CD4-positive, alpha-beta T cell treated with Interleukin-2 at 100 ng/mL for 4 hours (primary cell): ENCODE data around the gene CSNK1A1.
"Not testable (repeated sequence)": the region's sequence is repeated elsewhere in the genome, so short reads cannot be mapped to it uniquely, and the experiment has no call there.

Experiments used
- DNase-seq: peaks from one replicate; pipeline ENCODE4 v3.0.0-alpha.2; 2020; ENCODE audit warnings: low spot score

Gene CSNK1A1

GRCh38 chr5:149572576-149573231 lies 21.5 kb upstream of the CSNK1A1 start:
- DNase-seq = no peak

DNA sequence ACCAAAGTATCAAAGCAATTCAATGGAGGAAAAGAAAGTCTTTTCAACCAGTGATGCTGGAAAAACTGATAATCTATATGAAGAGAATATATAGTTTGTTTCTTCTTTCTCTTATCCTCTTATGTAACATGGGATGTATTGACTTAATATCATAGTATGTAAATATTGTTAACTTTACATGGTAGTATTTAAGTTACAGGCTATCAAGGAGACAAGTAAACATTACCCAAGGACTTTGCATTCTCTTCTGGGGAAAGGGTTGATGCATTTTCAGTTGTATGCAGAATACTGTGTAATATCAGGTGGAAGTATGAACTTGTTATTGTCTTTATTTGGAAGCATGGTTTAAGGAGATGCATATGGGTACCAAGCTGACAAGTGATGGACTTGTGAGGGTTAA lies 20.9 kb upstream of the CSNK1A1 start:
- no peak for DNase-seq

GRCh38 chr5:149567226-149567625 lies 16.0 kb upstream of the CSNK1A1 start:
- DNase-seq = no peak

DNA sequence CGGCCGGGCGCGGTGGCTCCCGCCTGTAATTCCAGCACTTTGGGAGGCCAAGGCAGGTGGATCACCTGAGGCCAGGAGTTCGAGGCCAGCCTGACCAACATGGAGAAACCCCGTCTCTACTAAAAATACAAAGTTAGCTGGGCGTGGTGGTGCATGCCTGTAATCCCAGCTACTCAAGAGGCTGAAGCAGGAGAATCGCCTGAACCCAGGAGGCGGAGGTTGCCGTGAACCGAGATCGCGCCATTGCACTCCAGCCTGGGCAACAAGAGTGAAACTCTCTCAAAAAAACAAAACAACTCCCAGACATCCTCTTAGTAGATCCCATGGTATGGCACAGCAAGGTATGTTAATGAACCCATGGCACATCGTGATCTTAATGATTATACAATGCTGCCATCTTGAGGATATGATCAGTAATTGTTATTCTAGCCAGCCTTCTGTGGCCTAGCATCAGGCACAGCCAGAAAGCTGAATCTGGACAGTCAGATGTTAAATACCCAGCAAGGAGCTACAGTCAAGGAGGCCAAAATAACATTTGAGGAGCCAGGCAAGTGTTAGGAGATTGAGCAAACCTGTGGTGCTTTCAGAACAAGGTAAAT lies 13.4 kb upstream of the CSNK1A1 start:
- peak; percentile 73 for DNase-seq

DNA sequence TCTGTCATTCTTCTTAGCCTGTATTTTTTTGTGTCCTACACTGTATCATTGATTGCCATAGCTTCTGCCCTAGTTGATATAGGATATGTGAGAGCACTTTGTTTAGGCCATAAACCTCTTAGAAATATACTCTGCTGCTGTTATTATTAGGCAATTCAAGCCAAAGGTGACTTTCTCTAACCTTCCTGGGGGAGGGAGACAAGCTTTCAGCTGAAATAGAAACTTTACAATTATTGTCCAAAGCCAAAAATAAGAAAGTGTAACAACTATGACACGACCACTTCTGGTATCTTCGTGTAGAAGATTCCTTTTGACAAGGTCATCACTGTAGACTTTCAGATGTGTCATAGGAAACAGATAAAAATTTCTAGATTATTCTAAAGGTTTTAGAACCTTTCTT lies 12.2 kb upstream of the CSNK1A1 start:
- DNase-seq = no peak

DNA sequence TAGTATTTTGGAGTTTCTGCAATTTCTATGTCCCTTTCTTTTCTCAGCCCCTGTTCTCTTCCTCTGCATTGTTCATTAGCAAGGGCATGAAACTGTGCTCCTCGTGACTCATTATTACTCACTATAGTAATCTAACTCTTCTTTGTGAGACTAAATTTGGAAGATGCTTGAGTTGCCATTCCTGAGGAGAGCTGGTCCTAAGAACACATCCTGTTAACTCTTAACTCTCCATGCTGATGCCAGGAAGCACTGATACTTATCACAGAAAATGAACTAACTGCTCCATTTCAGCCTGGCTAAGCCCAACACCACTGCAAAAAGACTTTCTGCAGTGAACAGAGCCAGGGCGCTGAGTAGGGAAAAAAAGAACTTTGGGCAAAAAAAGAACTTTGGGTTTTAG lies 10.6 kb upstream of the CSNK1A1 start:
- peak; percentile 8 for DNase-seq

DNA sequence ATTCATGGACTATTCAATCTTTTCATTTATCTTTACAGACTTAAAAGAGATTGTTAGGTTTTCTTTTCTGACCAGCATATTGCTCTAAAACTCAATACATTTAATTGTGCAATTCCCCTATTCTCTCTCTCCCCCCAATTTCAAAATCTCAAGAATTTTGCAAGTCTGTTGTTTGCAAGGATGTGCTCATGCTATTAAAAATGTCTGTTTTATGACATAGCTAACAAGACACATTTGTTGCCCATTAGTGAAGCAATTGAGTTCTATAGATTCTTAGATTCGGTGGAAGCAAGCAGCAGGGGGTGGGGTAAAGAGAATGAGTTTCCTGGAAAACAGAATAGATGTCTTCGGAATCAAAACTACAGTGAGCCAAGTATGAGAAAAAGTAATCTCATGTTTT lies 8.5 kb upstream of the CSNK1A1 start:
- no peak for DNase-seq

- no peak for DNase-seq
Measured at GRCh38 chr5:149552553-149553160, 1.4 kb upstream of the CSNK1A1 start.

- no peak for DNase-seq
Measured at GRCh38 chr5:149552038-149552494, 827 bp upstream of the CSNK1A1 start.

DNA sequence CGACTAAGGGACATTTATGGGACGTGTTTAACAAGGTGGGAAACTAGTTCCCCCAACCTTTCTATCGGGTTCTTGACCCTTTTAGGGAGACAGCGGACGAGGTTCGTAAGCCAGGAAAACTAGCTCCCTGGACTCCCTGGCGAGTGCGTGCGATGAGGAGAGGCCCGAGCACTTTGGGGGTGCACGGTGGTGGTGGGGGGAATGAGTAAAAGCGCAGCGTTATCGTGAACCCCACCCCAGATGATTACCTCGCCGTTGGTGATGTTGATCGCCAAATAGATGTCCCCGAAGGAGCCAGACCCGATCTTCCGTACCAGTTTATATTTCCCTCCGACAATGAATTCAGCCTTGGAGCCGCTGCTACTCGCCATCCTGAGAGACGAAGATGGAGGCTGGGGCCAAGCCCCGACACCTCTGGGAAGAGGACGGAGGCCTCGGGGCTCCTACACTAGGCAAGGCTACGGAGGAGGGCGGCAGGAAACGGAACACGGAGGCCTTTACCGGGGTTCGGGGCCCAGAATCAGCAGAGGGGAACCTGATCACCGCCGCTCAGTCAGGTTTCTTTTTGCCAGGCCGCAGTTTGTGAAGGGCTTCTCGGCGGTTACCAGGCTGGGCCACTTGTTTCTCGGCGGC lies 529 bp downstream of the CSNK1A1 start:
- DNase-seq = no peak

GRCh38 chr5:149550268-149550583 lies 1.0 kb downstream of the CSNK1A1 start:
- peak; percentile 30 for DNase-seq

DNA sequence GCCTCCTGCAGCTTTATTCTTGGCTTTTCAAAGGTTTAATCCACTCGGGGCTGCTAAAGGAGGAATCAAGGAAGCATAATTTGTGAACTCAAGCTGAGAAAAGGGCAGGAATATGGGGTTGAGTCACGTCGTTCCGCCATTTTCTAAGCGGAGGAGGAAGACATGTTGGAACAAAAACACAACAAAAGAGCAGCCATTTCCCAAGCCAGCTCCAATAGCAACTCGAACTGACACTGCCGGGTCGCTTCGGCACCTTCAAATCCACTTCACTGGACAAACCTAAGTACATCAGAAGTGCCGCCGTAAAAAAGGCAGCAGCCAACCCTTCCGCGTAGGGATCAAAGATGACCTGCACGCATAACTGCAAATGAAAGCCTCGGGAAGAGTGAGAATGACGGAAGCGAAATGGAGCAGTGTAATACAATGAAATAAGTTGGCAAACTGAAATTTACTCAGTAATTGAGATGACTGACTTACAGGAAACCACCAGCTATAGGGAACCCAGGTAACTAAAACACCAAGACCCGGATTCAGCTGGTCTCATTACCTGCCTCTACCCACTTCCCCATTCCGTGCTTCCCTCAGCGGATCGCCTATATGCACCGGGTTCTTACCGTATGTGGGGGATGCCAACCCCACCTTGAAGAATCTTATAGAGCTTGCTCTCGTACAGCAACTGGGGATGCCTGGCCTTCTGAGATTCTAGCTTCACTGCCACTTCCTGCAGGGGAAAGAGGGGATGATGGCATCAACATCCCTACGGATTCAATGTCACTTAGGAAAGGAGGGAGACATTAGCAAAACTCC lies 1.6 kb downstream of the CSNK1A1 start:
- peak; percentile 47 for DNase-seq

DNA sequence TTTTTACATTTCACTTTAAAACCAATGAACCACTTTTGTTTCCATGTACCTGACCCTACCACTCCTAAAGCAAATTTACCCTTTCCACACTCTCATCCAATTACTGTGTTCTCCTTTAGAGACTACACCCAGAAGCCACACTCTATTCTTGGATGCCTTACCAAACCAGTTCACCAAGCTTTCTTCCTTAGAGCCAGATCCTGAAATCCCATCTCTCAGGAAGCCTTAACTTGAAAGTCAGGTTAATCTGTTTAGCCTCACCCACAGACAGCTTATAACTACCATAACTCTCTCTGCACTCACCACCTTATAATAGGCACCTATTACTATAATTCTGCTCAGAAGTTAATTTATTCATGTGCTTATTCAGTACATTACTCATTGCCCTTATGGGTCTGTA lies 4.3 kb downstream of the CSNK1A1 start:
- DNase-seq = no peak

DNA sequence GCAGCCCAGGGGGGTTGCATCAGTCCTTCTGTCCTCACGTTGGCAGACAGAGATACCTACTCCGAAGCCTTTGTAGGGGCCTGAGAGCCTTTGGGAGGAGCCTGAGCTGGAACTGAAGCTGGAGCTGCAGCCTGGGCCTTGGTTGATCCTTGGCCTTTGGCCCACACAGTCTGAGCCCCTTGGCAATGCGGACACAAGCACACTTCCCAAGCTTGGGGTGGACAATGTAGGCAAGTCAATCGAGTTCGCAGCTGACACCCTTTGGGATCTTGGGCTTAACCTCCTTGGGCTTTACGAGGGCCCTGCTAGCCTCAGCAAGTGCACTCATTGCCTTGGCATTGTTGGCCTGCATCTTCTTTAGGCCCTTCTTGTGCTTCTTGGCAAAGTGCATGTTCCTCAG lies 5.9 kb downstream of the CSNK1A1 start:
- no peak for DNase-seq

DNA sequence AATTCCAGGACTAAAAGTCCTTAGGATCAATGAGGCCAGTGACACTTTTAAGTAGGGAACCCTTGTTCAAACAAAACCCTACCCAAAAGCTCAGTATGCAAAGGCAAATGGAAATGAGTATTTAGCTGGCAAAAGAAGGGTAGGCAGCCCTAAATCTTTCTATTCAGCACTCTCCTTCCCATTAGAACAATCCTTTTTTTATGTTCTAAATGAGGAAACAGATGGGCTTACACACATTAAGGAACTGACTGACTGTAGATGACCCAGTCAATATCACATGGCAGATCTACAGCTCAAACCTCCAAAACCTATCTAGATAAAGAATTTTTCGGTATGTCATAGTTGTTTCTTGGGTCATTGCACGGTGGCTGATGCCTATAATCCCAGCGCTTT lies 7.2 kb downstream of the CSNK1A1 start:
- DNase-seq = no peak

DNA sequence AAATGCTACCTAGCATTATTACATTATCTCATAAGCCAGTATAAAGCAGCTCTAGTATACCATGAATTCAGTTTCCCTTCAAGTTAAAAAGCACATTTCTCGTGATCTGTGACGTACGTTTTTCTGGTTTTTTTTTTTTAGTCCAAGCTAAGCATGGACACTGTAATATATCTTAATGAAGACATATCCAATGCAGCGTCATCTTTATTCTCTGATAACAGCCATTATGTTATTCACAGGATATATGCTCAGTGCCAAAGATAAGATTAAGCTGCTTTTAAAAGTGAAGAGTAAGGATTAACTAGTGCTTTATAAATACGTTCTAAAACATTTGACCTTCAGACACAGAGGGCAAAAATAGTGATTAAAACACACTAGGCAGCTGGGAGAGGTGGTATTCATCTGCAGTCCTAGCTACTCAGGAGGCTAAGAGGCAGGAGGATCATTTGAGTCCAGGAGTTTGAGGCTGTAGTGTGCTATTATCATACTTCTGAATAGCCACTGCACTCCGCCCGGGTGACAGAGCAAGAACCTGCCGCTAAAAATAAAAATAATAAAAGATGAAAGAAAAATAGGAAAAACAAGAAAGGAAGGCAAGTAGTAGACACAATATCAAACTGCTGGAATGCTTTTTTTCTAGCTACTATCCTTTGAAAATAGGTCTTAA lies 7.7 kb downstream of the CSNK1A1 start:
- no peak for DNase-seq

GRCh38 chr5:149541893-149542292 lies 9.3 kb downstream of the CSNK1A1 start:
- DNase-seq = no peak

GRCh38 chr5:149540089-149540488 lies 11.2 kb downstream of the CSNK1A1 start:
- no peak for DNase-seq

- no peak for DNase-seq
Measured at GRCh38 chr5:149537374-149537975, 13.8 kb downstream of the CSNK1A1 start.

DNA sequence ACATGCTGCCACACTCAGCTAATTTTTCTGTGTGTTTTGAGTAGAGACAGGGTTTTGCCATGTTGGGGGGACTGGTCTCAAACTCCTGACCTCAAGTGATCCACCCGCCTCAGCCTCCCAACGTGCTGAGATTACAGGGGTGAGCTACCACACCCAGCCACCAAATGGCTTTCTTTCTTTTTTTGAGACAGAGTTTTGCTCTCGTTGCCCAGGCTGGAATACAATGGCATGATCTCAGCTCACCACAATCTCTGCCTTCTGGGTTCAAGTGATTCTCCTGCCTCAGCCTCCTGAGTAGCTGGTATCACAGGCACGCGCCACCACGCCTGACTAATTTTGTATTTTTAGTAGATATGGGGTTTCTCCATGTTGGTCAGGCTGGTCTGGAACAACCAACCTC lies 15.5 kb downstream of the CSNK1A1 start:
- DNase-seq = not testable (repeated sequence)

GRCh38 chr5:149532413-149532812 lies 18.8 kb downstream of the CSNK1A1 start:
- DNase-seq = no peak

GRCh38 chr5:149529463-149529862 lies 21.8 kb downstream of the CSNK1A1 start:
- DNase-seq = no peak
